GM18909 (cell line): ENCODE measurements around the gene CHST8.

ENCODE experiments used
- ATAC-seq: cut with Tn5 transposase; IDR thresholded peaks from one replicate; pipeline ENCODE4 v1.9.1; 2021; ENCODE audit warnings: mild to moderate bottlenecking; ENCODE audit not compliant: unreplicated experiment, poor library complexity

The CHST8 gene

GRCh38 chr19:33726756-33727155, 105.0 kb downstream of the CHST8 start:
- no peak for ATAC-seq

GRCh38 chr19:33727331-33727998, 105.7 kb downstream of the CHST8 start:
- ATAC-seq: no peak

GRCh38 chr19:33728141-33728540, 106.4 kb downstream of the CHST8 start:
- no peak for ATAC-seq

GRCh38 chr19:33730858-33731607, 109.3 kb downstream of the CHST8 start:
- no peak for ATAC-seq

- ATAC-seq: no peak
These were observed 110.1 kb downstream of the CHST8 start for GRCh38 chr19:33731881-33732280.

GRCh38 chr19:33734913-33735312, 113.2 kb downstream of the CHST8 start:
- ATAC-seq: no peak

- no peak for ATAC-seq
These were observed 114.4 kb downstream of the CHST8 start for GRCh38 chr19:33736158-33736557.

GRCh38 chr19:33736787-33737186, 115.0 kb downstream of the CHST8 start:
- no peak for ATAC-seq

GRCh38 chr19:33737681-33738371, 116.1 kb downstream of the CHST8 start:
- no peak for ATAC-seq

GRCh38 chr19:33740811-33741396, 119.2 kb downstream of the CHST8 start:
- ATAC-seq: no peak

- ATAC-seq: no peak
These were observed 123.5 kb downstream of the CHST8 start for GRCh38 chr19:33745297-33745696.

- no peak for ATAC-seq
These were observed 124.4 kb downstream of the CHST8 start for GRCh38 chr19:33746159-33746558.

- ATAC-seq: no peak
These were observed 125.5 kb downstream of the CHST8 start for GRCh38 chr19:33747273-33747672.

- ATAC-seq: no peak
These were observed 126.5 kb downstream of the CHST8 start for GRCh38 chr19:33748231-33748630.

- no peak for ATAC-seq
These were observed 127.3 kb downstream of the CHST8 start for GRCh38 chr19:33749016-33749415.

GRCh38 chr19:33749619-33750175, 127.9 kb downstream of the CHST8 start:
- ATAC-seq: no peak

- no peak for ATAC-seq
These were observed 129.1 kb downstream of the CHST8 start for GRCh38 chr19:33750587-33751435.

- ATAC-seq: no peak
These were observed 129.7 kb downstream of the CHST8 start for GRCh38 chr19:33751436-33751770.

GRCh38 chr19:33752018-33752800, 130.5 kb downstream of the CHST8 start:
- ATAC-seq: no peak
